GM21515 (cell line): ENCODE measurements around the gene TBCD.
"Not testable (repeated sequence)": the region's sequence is repeated elsewhere in the genome, so short reads cannot be mapped to it uniquely, and the experiment has no call there.

Experiments used
- ATAC-seq: cut with Tn5 transposase; IDR thresholded peaks from one replicate; pipeline ENCODE4 v1.9.1; 2021; ENCODE audit not compliant: unreplicated experiment

The TBCD gene

DNA sequence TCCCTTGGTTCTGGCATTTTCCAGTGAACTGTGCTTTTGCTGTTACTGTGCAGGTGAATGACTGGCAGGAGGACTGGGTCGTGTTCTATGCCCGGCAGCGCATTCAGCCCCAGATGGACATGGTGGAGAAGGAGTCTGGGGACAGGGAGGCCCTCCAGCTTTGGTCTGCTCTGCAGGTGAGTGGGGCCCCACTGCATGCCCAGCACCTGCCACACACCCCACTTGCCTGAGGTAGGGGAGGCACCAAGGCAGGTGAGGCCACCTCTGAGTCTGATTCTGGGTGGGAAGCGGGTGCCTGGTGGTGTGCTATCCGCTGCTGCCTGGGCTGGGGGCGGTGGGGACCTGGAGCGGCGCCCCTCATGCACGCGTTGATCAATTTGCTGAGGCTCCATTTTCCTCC, 25.4 kb upstream of the TBCD start:
- no peak for ATAC-seq

DNA sequence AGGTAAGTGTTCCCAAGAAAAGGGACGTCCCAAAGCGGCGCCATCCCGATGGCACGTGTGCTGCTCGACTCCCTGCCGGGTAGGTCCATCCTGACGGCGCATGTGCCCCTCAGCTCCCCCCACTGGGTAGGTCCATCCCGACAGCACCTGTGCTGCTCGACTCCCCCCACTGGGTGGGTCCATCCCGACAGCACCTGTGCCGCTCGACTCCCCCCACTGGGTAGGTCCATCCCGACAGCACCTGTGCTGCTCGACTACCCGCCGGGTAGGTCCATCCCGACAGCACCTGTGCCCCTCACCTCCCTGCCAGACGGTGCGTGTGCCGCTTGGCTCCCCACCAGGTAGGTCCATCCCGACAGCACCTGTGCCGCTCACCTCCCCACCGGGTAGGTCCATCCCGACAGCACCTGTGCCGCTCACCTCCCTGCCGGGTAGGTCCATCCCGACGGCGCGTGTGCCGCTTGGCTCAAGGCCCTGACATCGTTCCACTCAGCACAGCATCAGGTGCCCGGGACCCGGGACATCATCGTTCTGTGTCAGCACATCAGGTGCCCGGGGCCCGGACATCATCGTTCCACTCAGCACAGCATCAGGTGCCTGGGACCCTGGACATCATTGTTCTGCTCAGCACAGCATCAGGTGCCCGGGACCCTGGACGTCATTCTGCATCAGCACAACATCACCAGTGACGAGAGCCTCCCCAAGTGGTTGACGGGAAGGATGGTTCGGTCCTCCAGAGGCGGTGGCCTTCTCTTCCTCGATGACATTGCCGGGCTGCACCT, 22.2 kb upstream of the TBCD start:
- no peak for ATAC-seq

DNA sequence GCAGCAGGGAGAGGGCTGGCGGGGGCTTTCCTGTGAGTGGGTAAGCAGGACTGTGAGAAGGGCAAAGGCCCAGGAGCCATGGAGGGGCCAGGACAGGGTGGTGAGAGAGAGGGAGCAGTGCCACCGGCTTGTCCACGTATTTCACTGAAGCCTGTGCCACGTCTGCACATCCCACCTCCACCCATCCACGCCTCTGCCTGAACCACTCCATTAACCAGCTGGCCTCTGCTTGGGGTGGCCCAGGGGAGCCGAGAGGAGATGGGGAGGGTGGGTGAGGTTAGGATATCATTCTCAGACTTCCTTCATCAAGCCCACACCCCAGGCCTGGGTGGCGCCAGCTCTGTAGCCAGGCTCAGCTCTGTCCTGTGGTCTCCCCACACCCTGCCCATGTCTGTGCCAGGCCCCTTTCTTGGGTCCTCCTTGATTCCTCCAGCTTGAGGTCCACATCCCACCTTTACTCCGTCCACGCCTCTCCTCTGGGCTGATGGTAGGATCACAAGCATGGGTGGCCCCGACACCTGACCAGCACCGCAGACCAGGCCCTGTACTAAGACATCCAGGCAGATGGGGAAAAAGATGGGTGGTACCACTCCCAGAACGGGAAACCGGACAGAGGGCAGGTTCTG, 19.6 kb upstream of the TBCD start:
- ATAC-seq: no peak

DNA sequence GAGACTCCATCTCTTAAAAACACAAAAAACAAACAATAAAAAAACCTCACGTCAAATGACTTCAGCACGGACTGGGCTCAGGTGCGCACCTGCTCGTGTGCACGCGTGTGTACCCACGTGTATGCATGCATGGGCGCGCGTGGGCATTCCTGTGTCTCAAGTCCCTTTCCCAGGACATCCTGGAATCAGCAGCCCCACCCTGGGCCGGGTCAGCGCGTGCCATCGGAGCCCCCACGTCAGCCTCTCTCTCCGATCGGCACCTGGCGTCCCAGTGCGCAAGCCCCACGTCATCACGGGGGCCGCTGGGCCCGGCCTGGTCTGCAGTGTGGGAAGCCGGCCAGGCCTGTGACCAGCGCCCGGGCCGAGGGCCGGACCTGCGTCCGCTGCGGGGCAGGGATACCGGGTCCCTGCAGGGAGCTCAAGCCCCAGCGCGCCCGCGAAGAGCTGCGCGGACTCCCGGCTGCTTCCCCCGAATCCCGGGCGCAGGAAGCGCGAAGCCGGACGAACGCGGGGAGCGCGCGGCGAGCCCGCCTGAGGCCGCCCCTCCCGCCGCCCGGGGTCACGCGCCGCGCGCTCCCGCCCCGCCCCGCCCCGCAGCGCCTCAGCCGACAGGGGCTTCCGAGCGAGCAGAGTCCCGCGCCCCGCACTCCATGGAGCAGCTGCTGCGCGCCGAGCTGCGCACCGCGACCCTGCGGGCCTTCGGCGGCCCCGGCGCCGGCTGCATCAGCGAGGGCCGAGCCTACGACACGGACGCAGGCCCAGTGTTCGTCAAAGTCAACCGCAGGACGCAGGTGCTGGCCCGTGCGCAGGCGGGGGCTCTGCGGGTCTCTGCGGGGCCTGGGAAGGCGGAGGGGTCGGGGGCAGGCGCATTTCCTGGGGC, 16.6 kb upstream of the TBCD start, which contains the start of gene FN3K:
FN3K (plus strand) TSS at position 629 of the 880 bp plus-strand sequence; CDS start at position 651, 22 bp downstream.
- ATAC-seq: no peak

DNA sequence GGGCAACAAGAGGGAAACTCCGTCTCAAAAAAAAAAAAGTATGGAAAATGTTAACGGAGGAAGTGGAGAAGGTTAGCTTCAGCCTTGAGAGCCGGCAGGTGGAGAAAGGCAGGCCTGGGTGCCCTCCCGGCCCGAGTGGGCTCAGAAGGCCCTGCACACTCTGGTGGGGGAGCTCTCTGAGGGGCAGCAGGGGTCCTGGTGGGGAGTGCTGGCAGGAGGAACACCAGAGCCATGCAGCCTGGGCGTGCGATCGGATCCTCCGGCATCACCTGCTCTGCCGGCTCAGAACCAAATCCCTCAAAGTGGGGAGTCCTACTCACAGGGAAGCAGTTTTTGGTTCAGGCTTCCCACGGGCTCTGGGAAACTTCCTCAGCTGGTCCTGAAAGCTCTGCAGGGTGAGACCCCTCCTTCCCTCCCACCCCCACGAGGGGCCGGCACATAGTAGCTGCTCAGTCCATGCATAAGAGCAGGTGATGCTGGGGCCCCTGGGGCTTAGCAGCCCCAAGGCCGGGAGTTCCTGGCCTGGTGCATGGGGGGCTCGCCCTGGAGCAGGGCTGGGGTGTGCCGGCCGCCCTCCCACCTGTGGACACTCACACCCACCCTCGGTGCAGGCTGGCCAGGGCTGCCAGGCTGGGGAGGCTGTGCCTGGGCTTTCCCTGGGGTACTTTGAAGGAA, 15.2 kb upstream of the TBCD start:
- ATAC-seq: no peak

DNA sequence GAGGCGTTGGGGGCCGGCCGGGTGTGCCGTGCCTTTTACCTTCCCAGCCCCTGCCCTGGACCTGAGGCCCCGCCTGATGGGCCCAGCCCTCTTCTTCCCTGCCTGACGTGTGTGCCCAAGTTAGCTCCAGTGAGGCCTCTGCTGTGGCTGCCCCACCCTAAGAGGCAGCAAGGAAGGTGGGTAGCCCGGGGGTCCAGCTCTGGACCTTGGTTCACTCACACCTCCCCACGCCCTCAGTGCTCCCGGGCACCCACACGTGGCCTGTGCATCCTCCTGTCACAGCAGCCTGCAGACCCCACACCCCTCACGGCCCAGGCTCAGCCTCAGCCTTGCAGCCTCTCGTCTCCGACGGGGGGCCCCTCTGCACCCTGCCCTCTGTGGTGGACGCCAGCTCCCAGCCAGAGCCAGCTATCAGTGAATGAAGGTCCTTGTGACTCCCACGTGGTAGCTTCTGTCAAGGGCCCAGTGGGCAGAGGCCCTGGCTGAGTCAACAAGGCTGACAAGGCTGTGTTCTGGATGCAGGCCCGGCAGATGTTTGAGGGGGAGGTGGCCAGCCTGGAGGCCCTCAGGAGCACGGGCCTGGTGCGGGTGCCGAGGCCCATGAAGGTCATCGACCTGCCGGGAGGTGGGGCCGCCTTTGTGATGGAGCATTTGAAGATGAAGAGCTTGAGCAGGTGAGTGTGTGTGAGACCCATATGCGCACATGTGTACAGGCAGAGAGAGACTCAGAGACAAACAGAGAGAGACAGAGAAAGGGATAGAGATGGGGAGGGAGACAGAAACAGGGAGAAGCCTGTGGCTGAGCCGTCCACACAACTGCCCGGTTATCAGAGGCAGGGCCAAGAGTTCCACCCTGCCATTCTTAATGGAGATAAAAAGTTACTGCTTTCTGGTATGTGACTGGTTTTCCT, 13.6 kb upstream of the TBCD start:
- ATAC-seq: no peak

DNA sequence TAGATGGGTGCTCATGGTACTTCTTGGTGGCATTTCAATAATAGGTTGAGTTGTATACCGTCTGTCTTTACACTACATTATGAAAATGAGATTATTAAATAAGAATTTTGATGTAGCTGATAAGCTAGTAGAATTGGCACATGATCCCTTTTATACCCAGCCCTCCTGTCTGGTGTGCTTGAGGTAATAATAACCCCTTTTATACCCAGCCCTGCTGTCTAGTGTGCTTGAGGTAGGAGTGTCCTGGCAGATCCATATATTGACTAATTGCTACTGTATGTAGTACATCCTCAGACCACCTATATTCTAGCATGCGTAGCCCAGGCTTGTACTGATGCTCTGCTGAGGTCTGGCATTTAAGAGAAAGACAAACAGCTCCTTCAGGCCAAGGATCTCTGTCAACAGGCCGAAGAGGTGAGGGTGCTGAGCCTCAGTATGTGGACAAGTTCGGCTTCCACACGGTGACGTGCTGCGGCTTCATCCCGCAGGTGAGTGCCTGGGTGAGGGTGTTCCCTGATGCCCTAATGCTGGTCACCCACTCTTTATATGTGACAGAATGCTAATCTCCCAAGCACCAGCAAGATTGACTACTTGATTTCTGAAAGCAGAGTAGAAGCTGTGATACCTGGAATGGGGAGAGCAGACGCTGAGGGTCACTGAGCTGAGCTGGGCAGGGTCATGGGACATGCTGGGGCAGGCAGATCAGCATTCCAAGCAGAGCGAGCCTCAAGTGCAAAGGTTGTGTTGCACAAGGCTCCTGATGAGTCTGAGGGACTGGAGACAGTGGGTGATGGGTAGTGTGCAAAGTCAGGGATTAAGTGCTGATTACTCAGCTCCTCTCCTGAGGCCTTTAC, 10.7 kb upstream of the TBCD start:
- ATAC-seq: no peak

DNA sequence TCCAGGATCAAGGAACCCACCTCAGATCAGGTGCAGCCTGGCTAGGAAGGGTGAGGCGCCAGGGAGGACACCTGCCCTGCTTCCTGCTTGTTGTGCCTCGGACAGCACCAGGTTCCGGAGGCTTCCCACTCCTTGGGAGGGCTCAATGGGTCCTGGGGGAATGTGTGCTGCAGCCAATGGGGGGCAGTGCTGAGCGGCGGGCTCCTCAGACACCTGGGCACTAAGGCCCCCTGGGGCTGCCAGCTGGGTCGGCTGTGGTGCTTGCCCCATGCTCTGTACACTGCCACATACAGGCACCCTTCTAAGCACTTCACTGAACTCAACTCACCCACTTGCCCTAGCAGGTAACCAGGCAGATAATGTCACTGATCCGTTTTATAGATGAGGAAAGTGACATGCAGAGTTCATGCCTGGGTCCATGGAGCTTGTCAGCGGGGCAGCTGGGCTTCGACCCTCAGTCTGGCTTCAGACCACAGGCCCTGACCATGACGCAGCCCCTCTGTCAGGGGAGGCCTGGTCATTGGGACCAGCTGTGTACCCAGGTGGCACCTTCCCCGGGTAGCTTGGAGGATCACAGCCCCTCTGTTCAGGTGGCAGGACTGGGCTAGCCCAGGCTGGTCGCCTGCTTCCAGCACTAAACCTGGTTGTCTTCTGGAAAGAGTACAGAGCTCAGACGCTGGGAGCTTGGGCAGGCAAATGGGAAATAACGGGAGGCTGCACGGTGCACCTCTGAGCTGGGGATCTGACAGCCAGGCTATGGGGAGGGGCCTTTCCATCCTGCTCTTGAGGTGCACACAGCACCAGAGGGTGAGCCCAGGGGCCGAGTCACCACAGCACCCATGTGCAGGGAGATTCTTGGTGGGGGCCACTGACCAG, 8.3 kb upstream of the TBCD start:
- ATAC-seq: no peak

DNA sequence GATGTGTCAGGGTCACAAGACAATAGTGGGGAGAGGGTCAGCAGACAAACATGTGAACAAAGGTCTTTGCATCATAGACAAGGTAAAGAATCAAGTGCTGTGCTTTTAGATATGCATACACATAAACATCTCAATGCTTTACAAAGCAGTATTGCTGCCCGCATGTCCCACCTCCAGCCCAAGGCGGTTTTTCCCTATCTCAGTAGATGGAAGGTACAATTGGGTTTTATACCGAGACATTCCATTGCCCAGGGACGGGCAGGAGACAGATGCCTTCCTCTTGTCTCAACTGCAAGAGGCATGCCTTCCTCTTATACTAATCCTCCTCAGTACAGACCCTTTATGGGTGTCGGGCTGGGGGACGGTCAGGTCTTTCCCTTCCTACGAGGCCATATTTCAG, 7.1 kb upstream of the TBCD start:
- not testable (repeated sequence) for ATAC-seq

DNA sequence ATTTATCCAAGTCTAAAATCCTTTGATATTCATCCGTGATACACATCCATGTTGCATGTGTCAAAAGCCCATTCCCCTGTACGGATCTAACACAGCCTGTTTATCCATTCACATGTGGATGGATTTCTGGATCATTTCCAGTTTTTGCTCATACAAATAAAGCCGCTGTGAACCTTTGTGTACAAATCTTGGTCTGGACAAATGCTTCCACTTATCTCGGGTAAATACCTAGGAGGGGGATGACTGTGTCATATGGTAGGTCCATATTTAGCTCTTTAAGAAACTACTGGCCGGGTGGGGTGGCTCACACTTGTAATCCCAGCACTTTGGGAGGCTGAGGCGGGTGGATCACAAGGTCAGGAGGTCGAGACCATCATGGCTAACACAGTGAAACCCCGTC, 6.3 kb upstream of the TBCD start:
- ATAC-seq: no peak

DNA sequence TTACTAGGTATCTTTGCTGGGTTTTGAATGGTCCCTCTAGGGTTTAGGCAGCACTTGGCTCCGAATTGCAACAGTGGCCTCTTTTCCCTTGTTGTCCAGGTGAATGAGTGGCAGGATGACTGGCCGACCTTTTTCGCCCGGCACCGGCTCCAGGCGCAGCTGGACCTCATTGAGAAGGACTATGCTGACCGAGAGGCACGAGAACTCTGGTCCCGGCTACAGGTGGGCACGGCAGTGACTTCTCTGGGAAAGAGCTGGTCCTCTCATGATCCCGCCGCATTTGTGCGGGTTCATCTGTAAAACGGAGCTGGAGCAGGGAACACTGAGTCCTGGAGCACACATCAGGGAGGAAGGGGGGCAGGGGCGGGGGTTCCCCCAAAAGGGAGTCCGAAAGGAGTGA, 3.1 kb upstream of the TBCD start:
- ATAC-seq: no peak

DNA sequence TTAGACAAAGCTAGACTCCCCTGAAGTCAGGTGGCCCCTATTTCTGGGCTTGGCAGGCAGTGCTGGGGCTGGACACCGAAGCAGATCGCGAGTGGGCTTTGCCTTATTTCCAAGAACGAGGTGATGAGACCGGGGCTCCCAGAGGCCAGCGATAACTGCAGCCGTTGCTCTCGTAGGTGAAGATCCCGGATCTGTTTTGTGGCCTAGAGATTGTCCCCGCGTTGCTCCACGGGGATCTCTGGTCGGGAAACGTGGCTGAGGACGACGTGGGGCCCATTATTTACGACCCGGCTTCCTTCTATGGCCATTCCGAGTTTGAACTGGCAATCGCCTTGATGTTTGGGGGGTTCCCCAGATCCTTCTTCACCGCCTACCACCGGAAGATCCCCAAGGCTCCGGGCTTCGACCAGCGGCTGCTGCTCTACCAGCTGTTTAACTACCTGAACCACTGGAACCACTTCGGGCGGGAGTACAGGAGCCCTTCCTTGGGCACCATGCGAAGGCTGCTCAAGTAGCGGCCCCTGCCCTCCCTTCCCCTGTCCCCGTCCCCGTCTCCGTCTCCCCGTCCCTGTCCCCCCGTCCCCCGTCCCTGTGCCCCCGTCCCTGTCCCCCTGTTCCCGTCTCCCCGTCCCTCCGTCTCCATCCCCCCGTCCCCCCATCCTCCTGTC, 1.5 kb upstream of the TBCD start:
- no peak for ATAC-seq

DNA sequence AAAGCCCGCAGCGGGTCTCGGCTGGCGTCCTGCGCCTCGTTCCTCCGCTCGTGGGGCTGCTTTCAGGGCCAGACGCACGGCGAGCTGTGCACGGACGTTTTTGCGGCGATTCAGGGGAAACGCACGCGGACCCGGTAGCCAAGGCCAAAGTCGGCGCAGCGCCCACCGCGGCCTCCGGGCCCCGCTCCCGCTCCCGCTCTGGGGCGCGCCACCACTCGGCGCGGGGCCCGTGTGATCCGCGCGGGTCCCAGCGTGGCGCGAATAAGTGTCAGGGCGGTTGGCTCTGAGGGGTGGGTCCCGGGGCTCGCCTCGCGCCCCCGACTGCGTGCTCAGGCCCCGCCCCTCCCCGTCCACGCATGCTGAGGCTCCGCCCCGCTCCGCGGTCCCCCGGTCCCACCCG, 694 bp upstream of the TBCD start:
- ATAC-seq: peak; percentile 36

DNA sequence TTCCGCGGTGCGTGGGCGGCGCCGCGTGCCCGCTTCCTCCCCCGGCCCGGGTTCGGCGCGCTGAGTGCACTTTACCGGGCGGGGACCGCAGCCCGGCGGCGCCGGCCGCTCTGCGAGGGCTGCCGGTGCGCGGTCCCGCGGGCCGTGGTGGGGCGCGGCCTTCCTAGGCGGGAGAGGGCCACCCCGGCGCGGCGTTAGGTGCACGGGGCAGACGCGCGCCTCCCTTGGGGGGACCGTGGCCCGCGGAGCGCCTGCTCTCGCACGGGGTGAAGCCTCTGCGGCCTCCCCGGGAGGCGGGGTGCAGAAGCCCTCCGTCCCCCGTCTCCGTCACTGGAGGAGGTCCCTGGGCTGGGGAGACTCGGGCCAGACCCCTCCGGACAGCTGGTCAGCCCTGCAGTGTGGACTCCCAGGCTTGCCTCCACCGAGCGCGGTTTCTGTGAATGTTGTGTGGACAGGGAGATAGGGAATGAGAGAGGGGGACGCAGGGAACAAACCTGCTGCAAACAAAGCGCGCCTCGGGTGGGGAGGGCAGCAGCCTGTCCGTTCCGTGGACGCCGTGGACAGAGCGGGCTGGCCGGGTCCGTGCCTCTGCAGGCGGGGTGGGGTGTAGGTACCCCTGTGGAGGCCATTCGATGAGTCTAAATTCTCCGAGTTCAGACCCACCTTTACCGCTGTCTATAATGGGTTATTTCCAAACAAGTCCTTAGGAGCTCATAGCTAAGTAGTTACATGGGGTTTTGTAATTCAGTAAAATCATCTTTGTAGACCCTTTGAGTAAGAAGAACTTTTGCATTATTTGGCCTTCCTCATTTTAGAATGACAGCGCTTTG, 721 bp downstream of the TBCD start:
- peak; percentile 15 for ATAC-seq

DNA sequence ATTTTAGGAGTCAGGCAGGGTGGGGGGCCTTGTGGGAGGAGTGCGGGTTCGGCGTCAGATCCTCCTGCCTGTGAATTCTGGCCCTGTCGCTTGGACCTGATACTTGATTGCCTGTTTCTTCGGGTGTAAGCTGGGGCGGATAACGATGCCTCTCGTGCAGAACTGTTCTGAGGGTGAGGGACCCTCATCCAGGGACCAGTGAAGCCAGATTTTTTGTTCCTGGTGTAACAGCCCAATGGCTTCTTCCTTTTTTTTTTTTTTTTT, 1.3 kb downstream of the TBCD start:
- no peak for ATAC-seq

DNA sequence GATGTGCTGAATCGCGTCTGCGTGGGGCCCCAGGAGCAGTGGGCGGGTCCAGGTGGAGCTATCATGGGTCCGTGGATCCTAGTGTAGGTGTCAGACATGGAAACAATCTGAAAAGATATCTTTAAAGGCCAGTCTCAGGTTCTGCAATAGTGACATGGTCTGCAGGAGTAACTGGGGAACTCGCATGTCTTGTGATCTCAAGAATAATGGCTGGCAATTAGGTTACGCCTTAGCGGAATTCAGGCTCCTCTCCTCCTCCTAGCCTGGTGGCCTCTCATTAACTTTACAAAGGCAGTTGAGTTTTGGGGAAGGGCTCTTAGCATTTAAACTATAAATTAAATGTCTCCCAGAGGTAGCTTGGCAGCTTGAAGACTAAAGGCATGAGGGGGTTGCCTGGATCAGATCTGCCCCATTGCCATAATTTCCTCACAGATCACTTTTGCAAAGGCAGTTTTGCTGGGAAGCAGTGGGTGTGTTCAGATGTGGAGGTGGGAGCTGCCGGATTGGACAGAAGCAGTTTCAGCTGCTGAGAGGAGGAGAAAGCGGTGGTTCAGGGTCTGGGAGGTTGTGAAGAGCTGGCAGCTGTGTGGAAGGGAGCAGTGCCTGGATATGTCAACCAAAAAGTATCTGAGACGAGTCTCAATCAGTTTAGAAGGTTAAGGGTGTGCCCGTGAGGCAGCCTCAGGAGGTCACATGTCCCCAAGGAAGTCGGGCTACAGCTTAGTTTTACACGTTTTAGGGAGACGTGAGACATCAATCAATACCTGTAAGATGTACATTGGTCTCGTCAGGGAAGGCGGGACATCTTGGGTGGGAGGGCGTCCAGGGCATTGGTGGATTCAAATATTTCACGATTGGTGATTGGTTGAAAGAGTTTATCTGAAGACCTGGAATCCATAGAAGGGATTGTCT, 2.7 kb downstream of the TBCD start:
- no peak for ATAC-seq
